HCT116 (cell line): Measurements from ENCODE around the gene CTIF.

Experiments used
- EZH2phosphoT487 ChIP-seq: fragments of 200-600 bp; IDR thresholded peaks from 2 replicates; pipeline ENCODE4 v1.6.1; 2018; ENCODE audit warnings: antibody characterized with exemption, borderline replicate concordance
- SP1 ChIP-seq: IDR thresholded peaks from 2 replicates; pipeline ENCODE4 v1.6.1; 2012; ENCODE audit warnings: low read depth
- SRF ChIP-seq: IDR thresholded peaks from 2 replicates; pipeline ENCODE4 v1.6.1; 2012; ENCODE audit warnings: low read depth
- ZFX ChIP-seq: fragments of 450-650 bp; IDR thresholded peaks from 2 replicates; pipeline ENCODE4 v1.6.1; 2017
- TF ChIP-seq, protein P1 (sequence below), 3 experiments: fragments of 200-600 bp in 1 of 3; sonication (generic) in 1 of 3; IDR thresholded peaks in 2 of 3; conservative IDR thresholded peaks in 1 of 3; 2 replicates each; pipeline ENCODE4 v1.5.1; 2012 to 2017; ENCODE audit warnings: low read depth in 2 of 3, low read length in 2 of 3, antibody characterized with exemption in 1 of 3, borderline replicate concordance in 1 of 3, control low read depth in 1 of 3, mild to moderate bottlenecking in 1 of 3, mixed read lengths in 1 of 3, mixed run types in 1 of 3, moderate library complexity in 1 of 3; ENCODE audit not compliant: insufficient read depth in 1 of 3
- TF ChIP-seq, protein P2 (sequence below): IDR thresholded peaks from 2 replicates; pipeline ENCODE4 v1.6.1; 2012

GRCh38 chr18:48762022-48762421 is 223.2 kb downstream of the CTIF start:
- TF ChIP-seq ZFX (no peak), SRF (no peak), SP1 (no peak), EZH2phosphoT487 (no peak)
- TF ChIP-seq, protein P1, sequence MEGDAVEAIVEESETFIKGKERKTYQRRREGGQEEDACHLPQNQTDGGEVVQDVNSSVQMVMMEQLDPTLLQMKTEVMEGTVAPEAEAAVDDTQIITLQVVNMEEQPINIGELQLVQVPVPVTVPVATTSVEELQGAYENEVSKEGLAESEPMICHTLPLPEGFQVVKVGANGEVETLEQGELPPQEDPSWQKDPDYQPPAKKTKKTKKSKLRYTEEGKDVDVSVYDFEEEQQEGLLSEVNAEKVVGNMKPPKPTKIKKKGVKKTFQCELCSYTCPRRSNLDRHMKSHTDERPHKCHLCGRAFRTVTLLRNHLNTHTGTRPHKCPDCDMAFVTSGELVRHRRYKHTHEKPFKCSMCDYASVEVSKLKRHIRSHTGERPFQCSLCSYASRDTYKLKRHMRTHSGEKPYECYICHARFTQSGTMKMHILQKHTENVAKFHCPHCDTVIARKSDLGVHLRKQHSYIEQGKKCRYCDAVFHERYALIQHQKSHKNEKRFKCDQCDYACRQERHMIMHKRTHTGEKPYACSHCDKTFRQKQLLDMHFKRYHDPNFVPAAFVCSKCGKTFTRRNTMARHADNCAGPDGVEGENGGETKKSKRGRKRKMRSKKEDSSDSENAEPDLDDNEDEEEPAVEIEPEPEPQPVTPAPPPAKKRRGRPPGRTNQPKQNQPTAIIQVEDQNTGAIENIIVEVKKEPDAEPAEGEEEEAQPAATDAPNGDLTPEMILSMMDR (IDR thresholded peaks at IDR 0.05 in 2 of 3, conservative IDR thresholded peaks at IDR 0.05 in 1 of 3; ENCODE audit: borderline replicate concordance in 1 of 3, insufficient read depth in 1 of 3, low read depth in 2 of 3, low read length in 2 of 3): no peak
- TF ChIP-seq, protein P2, sequence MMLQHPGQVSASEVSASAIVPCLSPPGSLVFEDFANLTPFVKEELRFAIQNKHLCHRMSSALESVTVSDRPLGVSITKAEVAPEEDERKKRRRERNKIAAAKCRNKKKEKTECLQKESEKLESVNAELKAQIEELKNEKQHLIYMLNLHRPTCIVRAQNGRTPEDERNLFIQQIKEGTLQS: no peak
